Mucosa of descending colon (tissue), 3 donors: Measurements from ENCODE around the gene LRRC8D. TPM values are rescaled to one million over a fixed set of nuclear protein-coding genes. Genes with fewer than 3 reads are reported as not detected.

Experiments
- ATAC-seq: fragments of 200-7000 bp; cut with Tn5 transposase; one replicate; pipeline ENCODE4 v1.9.1; 2020; ENCODE audit warnings: mild to moderate bottlenecking, moderate library complexity
- DNase-seq, 3 donors: peaks; one replicate each; pipeline ENCODE4 v3.0.0-alpha.2; 2020
- H3K36me3 ChIP-seq: fragments of 200-600 bp; one replicate; pipeline ENCODE4 v1.8.0; 2021; ENCODE audit warnings: low read depth, mild to moderate bottlenecking
- H3K4me1 ChIP-seq: fragments of 200-600 bp; one replicate; pipeline ENCODE4 v1.8.0; 2021; ENCODE audit warnings: low read depth, mild to moderate bottlenecking
- H3K4me3 ChIP-seq: fragments of 200-600 bp; one replicate; pipeline ENCODE4 v1.8.0; 2021; ENCODE audit warnings: mild to moderate bottlenecking
- H3K9me3 ChIP-seq: fragments of 200-600 bp; one replicate; pipeline ENCODE4 v1.8.0; 2021; ENCODE audit warnings: mild to moderate bottlenecking
- CTCF ChIP-seq: fragments of 200-600 bp; IDR thresholded peaks from one replicate; pipeline ENCODE4 v1.8.0; 2022; ENCODE audit warnings: antibody characterized with exemption, mild to moderate bottlenecking
- intact Hi-C, 2 donors: fragments of 100-400 bp; cut with DNase I in 1 of 2; cut with micrococcal nuclease in 1 of 2; formaldehyde crosslinking; loops; one replicate each; pipeline versions ENCODE4 v1.11.0 to v1.11.1; 2022; cut with DNase I, micrococcal nuclease
- total RNA-seq, 3 donors: library from RNA; stranded (reverse); fragmentation: NEBNext Ultra II Directional in 2 of 3; extraction: Animal tissue kit (Norgen Biotek cat#: 25700) in 2 of 3; gene quantifications; one replicate each; pipeline versions ENCODE4 v1.2.1 to v1.2.4, GENCODE V29; 2021 to 2023
- donor health status: DM: no; HTN: no; CAD: no; lungs with moderate emphysema.
- donor health status: DM: no; HTN: no; CAD: no.
- donor health status: DM: no; HTN: yes; CAD: no.

Gene LRRC8D
- total RNA-seq, 3 donors from 2014 or later, result 22.8 to 43.3 (median 39.6) TPM

GRCh38 chr1:89878256-89878655, 57.4 kb downstream of the LRRC8D start:
- ATAC-seq, result no peak
- intact Hi-C loops, result no loop called here
- H3K4me3 ChIP-seq, result no peak overlapping the region
- no peaks in the 10 kb centered on the region for H3K36me3 ChIP-seq
- DNase-seq, result no peak
- no peak for TF ChIP-seq CTCF
- H3K4me1 ChIP-seq, result no peaks in the 10 kb centered on the region
- H3K9me3 ChIP-seq, result no peaks in the 10 kb centered on the region

GRCh38 chr1:89880679-89881078, 59.8 kb downstream of the LRRC8D start:
- intact Hi-C loops, result no loop called here
- no peak for DNase-seq
- Histone ChIP-seq H3K4me3 (no peak overlapping the region), H3K36me3 (no peaks in the 10 kb centered on the region), H3K9me3 (no peaks in the 10 kb centered on the region), H3K4me1 (no peaks in the 10 kb centered on the region)
- TF ChIP-seq CTCF, result no peak
- no peak for ATAC-seq

DNA sequence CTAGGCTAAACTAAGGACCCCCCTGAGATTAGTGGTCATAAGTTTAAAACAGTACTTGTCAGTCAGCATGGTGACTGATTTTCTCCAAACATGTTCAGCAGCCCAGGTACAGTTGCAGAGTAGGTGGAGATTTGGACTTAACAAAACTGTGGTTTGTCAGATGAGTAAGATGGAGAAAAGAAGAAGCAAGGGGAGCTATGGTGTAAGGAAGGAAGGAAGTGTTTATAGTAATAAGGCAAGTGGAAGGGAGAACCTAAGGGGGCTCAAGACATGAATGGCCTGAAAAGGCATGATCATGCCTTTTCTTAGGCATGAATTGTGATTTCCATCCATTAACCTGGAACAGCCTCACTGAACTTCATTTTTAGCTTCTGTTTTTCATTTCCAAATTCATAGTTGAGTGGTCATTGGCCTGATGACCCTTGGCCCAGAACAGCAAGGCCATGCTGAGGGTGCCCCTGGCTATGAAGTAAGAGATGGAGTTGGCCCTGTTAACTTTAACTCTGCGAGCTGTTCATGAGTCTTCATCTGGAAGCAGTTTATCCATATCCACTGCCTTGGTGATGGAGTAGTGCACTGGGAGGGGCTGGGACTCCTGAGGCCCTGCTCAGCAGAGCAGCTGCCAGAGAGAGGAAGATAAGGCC, 60.7 kb downstream of the LRRC8D start:
- Histone ChIP-seq H3K9me3 (no peaks in the 10 kb centered on the region), H3K4me3 (no peak overlapping the region), H3K4me1 (no peaks in the 10 kb centered on the region), H3K36me3 (no peaks in the 10 kb centered on the region)
- DNase-seq (no peak), ATAC-seq (no peak)
- intact Hi-C loops, result no loop called here
- no peak for TF ChIP-seq CTCF

DNA sequence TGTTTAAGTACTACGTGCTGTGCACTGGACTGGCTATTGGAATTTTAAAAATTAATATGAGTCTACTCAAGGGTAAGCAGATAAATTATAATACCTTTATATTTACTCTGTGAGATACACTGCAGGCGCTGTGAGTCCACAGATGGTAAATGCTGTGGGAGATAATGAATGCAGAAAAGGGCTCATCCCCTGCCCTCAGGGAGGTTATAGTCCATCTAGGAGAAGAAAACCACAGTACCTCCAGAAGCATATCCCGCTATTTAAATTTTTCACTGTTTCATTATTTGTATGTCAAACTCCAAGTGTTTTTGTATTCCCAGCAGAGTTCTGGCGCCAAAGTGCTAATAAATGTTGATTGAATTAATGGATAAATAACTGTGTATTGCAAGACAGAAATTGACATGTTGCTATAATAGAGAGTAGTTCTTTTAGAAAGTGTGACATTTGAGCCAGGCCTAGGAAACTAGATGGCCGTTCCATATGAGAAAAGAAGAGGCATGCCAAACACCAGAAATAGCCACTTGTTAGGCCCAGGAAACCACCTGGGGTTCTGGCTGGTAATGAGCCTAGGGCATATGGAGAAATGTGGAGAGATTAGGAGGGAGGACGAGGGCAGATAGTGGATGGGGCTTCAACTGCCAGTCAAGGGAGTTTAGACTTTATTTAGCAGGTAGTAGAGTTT, 61.7 kb downstream of the LRRC8D start:
- no peak overlapping the region for H3K4me3 ChIP-seq
- no peaks in the 10 kb centered on the region for H3K9me3 ChIP-seq
- no peaks in the 10 kb centered on the region for H3K36me3 ChIP-seq
- intact Hi-C loops, result no loop called here
- DNase-seq (no peak), ATAC-seq (no peak)
- no peak for TF ChIP-seq CTCF
- H3K4me1 ChIP-seq, result no peaks in the 10 kb centered on the region

DNA sequence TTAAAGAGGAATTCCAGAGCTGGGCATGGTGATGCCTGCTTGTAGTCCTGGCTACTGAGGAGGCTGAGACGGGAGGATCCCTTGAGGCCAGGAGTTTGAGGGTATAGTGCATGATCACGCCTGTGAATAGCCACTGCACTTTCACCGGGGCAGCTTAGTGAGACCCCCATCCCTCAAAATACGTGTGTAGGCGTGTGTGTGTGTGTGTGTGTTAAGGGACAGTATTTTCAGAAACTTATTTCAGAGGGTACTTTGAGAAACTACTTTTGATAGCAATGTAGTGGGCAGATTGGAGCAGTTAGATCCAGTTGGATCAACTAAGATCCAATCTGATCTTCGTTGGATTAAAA, 62.2 kb downstream of the LRRC8D start:
- Histone ChIP-seq H3K9me3 (no peaks in the 10 kb centered on the region), H3K4me3 (no peak overlapping the region), H3K4me1 (no peaks in the 10 kb centered on the region), H3K36me3 (no peaks in the 10 kb centered on the region)
- intact Hi-C loops, result no loop called here
- DNase-seq (no peak), ATAC-seq (no peak)
- no peak for TF ChIP-seq CTCF
